Panc1 (cell line): ENCODE results near the gene ADARB2. TPM values are rescaled to one million over a fixed set of nuclear protein-coding genes. Genes with fewer than 3 reads are reported as not detected.

Experiments used
- ATAC-seq: fragments of 200-7000 bp; cut with Tn5 transposase; 2 replicates; pipeline ENCODE4 v1.9.1; 2020; ENCODE audit warnings: mild to moderate bottlenecking, moderate library complexity
- BruUV-seq: library from RNA; stranded (reverse); fragments of 400-500 nt; replicated peaks from 2 replicates; lab custom pipeline; 2021; lab: Mats Ljungman, UMichigan
- CTCF ChIA-PET: fragments of 300-600 bp; sonication (Branson Sonifier 250); formaldehyde crosslinking; loops from one replicate; lab custom pipeline; 2022; ENCODE audit warnings: antibody characterized with exemption; lab: Charles Lee
- POLR2A ChIA-PET: fragments of 300-600 bp; sonication (Branson Sonifier 250); formaldehyde crosslinking; loops from one replicate; lab custom pipeline; 2022; ENCODE audit warnings: antibody characterized with exemption; lab: Charles Lee
- DNase-seq: peaks from one replicate; pipeline ENCODE4 v3.0.0-alpha.2; 2010; ENCODE audit warnings: low read depth, low spot score
- H3K27ac ChIP-seq: 2 replicates; pipeline ENCODE4 v1.5.1; 2011; ENCODE audit warnings: mild to moderate bottlenecking, low read length, inconsistent platforms
- H3K27me3 ChIP-seq: fragments of 200-500 bp; sonication (Bioruptor generic); 2 replicates; pipeline ENCODE4 v1.6.0; 2014; ENCODE audit warnings: low read length, inconsistent platforms; ENCODE audit not compliant: control insufficient read depth, insufficient read depth
- H3K36me3 ChIP-seq: fragments of 200-500 bp; sonication (Bioruptor generic); 2 replicates; pipeline ENCODE4 v1.5.1; 2014; ENCODE audit warnings: inconsistent platforms, mild to moderate bottlenecking, low read length, moderate library complexity; ENCODE audit not compliant: control insufficient read depth, insufficient read depth
- H3K4me1 ChIP-seq: 2 replicates; pipeline ENCODE4 v1.5.1; 2011; ENCODE audit warnings: inconsistent platforms, mild to moderate bottlenecking, low read length, moderate library complexity; ENCODE audit not compliant: control insufficient read depth, insufficient read depth
- H3K4me3 ChIP-seq, 2 experiments: 2 replicates each; pipeline ENCODE4 v1.5.1; 2011 to 2012; ENCODE audit warnings: low read depth in 2 of 2, low read length in 2 of 2, mild to moderate bottlenecking in 2 of 2, inconsistent platforms in 1 of 2, moderate library complexity in 1 of 2
- H3K9me3 ChIP-seq: fragments of 200-500 bp; sonication (Bioruptor generic); 2 replicates; pipeline ENCODE4 v1.5.1; 2014; ENCODE audit warnings: low read depth, mild to moderate bottlenecking, inconsistent platforms, low read length, moderate library complexity; ENCODE audit not compliant: control insufficient read depth, insufficient read depth
- CTCF ChIP-seq: fragments of 450-650 bp; IDR thresholded peaks from 2 replicates; pipeline ENCODE4 v1.5.1; 2017; ENCODE audit warnings: mild to moderate bottlenecking
- POLR2AphosphoS5 ChIP-seq: IDR thresholded peaks from 2 replicates; pipeline ENCODE4 v1.6.1; 2012; ENCODE audit warnings: mild to moderate bottlenecking, low read depth, low read length, moderate library complexity
- REST ChIP-seq, 2 experiments: IDR thresholded peaks; 2 replicates each; pipeline ENCODE4 v1.6.1; 2011 to 2012; ENCODE audit warnings: low read depth in 2 of 2, control low read depth in 1 of 2, low read length in 1 of 2, mild to moderate bottlenecking in 1 of 2, moderate library complexity in 1 of 2; ENCODE audit not compliant: insufficient read depth in 1 of 2
- SIN3A ChIP-seq: IDR thresholded peaks from 2 replicates; pipeline ENCODE4 v1.6.1; 2012; ENCODE audit warnings: low read depth, mild to moderate bottlenecking, low read length, moderate library complexity, borderline replicate concordance; ENCODE audit not compliant: insufficient read depth
- TCF7L2 ChIP-seq: IDR thresholded peaks from 2 replicates; pipeline ENCODE4 v1.6.1; 2011; ENCODE audit warnings: mild to moderate bottlenecking, low read depth, low read length, inconsistent platforms
- in situ Hi-C: cut with HindIII; loops from 2 replicates; pipeline ENCODE4 v1.10.0; 2016; ENCODE audit warnings: low sequenced_read_pairs, low pct_unique_long_range_greater_than_20kb
- intact Hi-C: fragments of 100-400 bp; cut with micrococcal nuclease; formaldehyde crosslinking; loops from one replicate; pipeline ENCODE4 v1.10.0; 2022; ENCODE audit not compliant: unreplicated experiment
- total RNA-seq: library from RNA; stranded (reverse); gene quantifications from one replicate; pipeline ENCODE4 v1.2.1, GENCODE V29; 2021; ENCODE audit not compliant: unreplicated experiment

Gene ADARB2
- total RNA-seq, 1 experiment from 2014 or later, result 0.31 TPM

GRCh38 chr10:1498746-1499358 is 238.5 kb downstream of the ADARB2 start:
- ATAC-seq (no peak), DNase-seq (no peak)
- Histone ChIP-seq H3K36me3 (no peaks in the 10 kb centered on the region), H3K27me3 (no peaks in the 10 kb centered on the region), H3K4me3 (no peak overlapping the region), H3K9me3 (no peaks in the 10 kb centered on the region), H3K4me1 (no peaks in the 10 kb centered on the region), H3K27ac (no peak overlapping the region)
- intact Hi-C loops, result no loop called here
- no TSS peak for BruUV-seq
- ChIA-PET POLR2A (no interaction called here), CTCF (no interaction called here)
- in situ Hi-C loops, result no loop called here
- no peak for TF ChIP-seq TCF7L2
- no peak for TF ChIP-seq SIN3A
- TF ChIP-seq REST (IDR thresholded peaks at IDR 0.05; ENCODE audit: insufficient read depth in 1 of 2, low read depth in 2 of 2, low read length in 1 of 2), result no peak
- no peak for TF ChIP-seq POLR2AphosphoS5
- TF ChIP-seq CTCF, result no peak

GRCh38 chr10:1495915-1496517 is 241.3 kb downstream of the ADARB2 start:
- DNase-seq (no peak), ATAC-seq (no peak)
- H3K36me3 ChIP-seq, result no peaks in the 10 kb centered on the region
- intact Hi-C loops, result no loop called here
- no peaks in the 10 kb centered on the region for H3K4me1 ChIP-seq
- no peak overlapping the region for H3K4me3 ChIP-seq
- TF ChIP-seq SIN3A (no peak), POLR2AphosphoS5 (no peak), TCF7L2 (no peak), REST (IDR thresholded peaks at IDR 0.05; ENCODE audit: insufficient read depth in 1 of 2, low read depth in 2 of 2, low read length in 1 of 2) (no peak), CTCF (no peak)
- H3K27ac ChIP-seq, result no peak overlapping the region
- H3K9me3 ChIP-seq, result no peaks in the 10 kb centered on the region
- POLR2A ChIA-PET, result no interaction called here
- CTCF ChIA-PET, result no interaction called here
- in situ Hi-C loops, result no loop called here
- no TSS peak for BruUV-seq
- no peaks in the 10 kb centered on the region for H3K27me3 ChIP-seq
